ENCODE data around the gene RABGAP1. TPM values are rescaled to one million over a fixed set of nuclear protein-coding genes. Genes with fewer than 3 reads are reported as not detected.

The RABGAP1 gene
- polyA plus RNA-seq, 1 donor = 38.3 TPM

GRCh38 chr9:122922713-122923112, 18.1 kb upstream of the RABGAP1 start:
- no peak overlapping the region for H3K27ac ChIP-seq (ENCODE audit: low read length)
- no peak for DNase-seq
- H3K36me3 ChIP-seq (ENCODE audit: control insufficient read depth, insufficient read depth, low read length) = peaks cover 8% of the 10 kb centered on the region
- H3K4me3 ChIP-seq (ENCODE audit: low read length) = no peak overlapping the region
- H3K4me1 ChIP-seq (ENCODE audit: control insufficient read depth, insufficient read depth, low read length) = no peaks in the 10 kb centered on the region
- H3K27me3 ChIP-seq (ENCODE audit: control insufficient read depth, insufficient read depth, low read length) = no peaks in the 10 kb centered on the region
- H3K9me3 ChIP-seq (ENCODE audit: control insufficient read depth, low read depth, low read length) = no peaks in the 10 kb centered on the region
- 100% methylated on average over 1 of the region's 8 CpGs for WGBS (ENCODE audit: insufficient coverage, low lambda C conversion rate)

GRCh38 chr9:122923947-122924346, 16.9 kb upstream of the RABGAP1 start:
- no peak overlapping the region for H3K4me3 ChIP-seq (ENCODE audit: low read length)
- no peaks in the 10 kb centered on the region for H3K4me1 ChIP-seq (ENCODE audit: control insufficient read depth, insufficient read depth, low read length)
- H3K36me3 ChIP-seq (ENCODE audit: control insufficient read depth, insufficient read depth, low read length) = peaks cover 5% of the 10 kb centered on the region
- WGBS (ENCODE audit: insufficient coverage, low lambda C conversion rate) = 83% methylated on average over 2 of the region's 3 CpGs
- H3K9me3 ChIP-seq (ENCODE audit: control insufficient read depth, low read depth, low read length) = no peaks in the 10 kb centered on the region
- H3K27me3 ChIP-seq (ENCODE audit: control insufficient read depth, insufficient read depth, low read length) = no peaks in the 10 kb centered on the region
- no peak overlapping the region for H3K27ac ChIP-seq (ENCODE audit: low read length)
- DNase-seq = no peak

GRCh38 chr9:122929796-122930354, 10.9 kb upstream of the RABGAP1 start:
- no peak overlapping the region for H3K4me3 ChIP-seq (ENCODE audit: low read length)
- H3K27me3 ChIP-seq (ENCODE audit: control insufficient read depth, insufficient read depth, low read length) = no peaks in the 10 kb centered on the region
- no peak for DNase-seq
- H3K9me3 ChIP-seq (ENCODE audit: control insufficient read depth, low read depth, low read length) = peaks cover 4% of the 10 kb centered on the region
- H3K4me1 ChIP-seq (ENCODE audit: control insufficient read depth, insufficient read depth, low read length) = peaks cover 3% of the 10 kb centered on the region
- H3K27ac ChIP-seq (ENCODE audit: low read length) = no peak overlapping the region
- 100% methylated on average over 1 of the region's 1 CpG for WGBS (ENCODE audit: insufficient coverage, low lambda C conversion rate)
- peaks cover 2% of the 10 kb centered on the region for H3K36me3 ChIP-seq (ENCODE audit: control insufficient read depth, insufficient read depth, low read length)

- Histone ChIP-seq H3K27me3 (ENCODE audit: control insufficient read depth, insufficient read depth, low read length) (no peaks in the 10 kb centered on the region), H3K4me1 (ENCODE audit: control insufficient read depth, insufficient read depth, low read length) (peaks cover 3% of the 10 kb centered on the region), H3K9me3 (ENCODE audit: control insufficient read depth, low read depth, low read length) (peaks cover 4% of the 10 kb centered on the region), H3K4me3 (ENCODE audit: low read length) (peak overlapping the region; percentile 100), H3K36me3 (ENCODE audit: control insufficient read depth, insufficient read depth, low read length) (no peaks in the 10 kb centered on the region), H3K27ac (ENCODE audit: low read length) (peak overlapping the region; percentile 94)
- 100% methylated on average over 1 of the region's 10 CpGs for WGBS (ENCODE audit: insufficient coverage, low lambda C conversion rate)
- no peak for DNase-seq
These were observed 10.1 kb upstream of the RABGAP1 start for GRCh38 chr9:122930541-122931225.

GRCh38 chr9:122931226-122932121, 9.3 kb upstream of the RABGAP1 start, which contains the start of gene ZBTB26:
Gene ZBTB26 (minus strand): TSS chr9:122931512. CDS start chr9:122919934, 11,578 bp downstream.
- no peaks in the 10 kb centered on the region for H3K27me3 ChIP-seq (ENCODE audit: control insufficient read depth, insufficient read depth, low read length)
- DNase-seq = peak; percentile 93 to 97
- WGBS (ENCODE audit: insufficient coverage, low lambda C conversion rate) = no CpG with 5 or more reads among the region's 51 CpGs
- peaks cover 3% of the 10 kb centered on the region for H3K4me1 ChIP-seq (ENCODE audit: control insufficient read depth, insufficient read depth, low read length)
- peaks cover 4% of the 10 kb centered on the region for H3K9me3 ChIP-seq (ENCODE audit: control insufficient read depth, low read depth, low read length)
- H3K4me3 ChIP-seq (ENCODE audit: low read length) = peak within 1 kb of the TSS; percentile 100
- H3K27ac ChIP-seq (ENCODE audit: low read length) = peak within 1 kb of the TSS; percentile 94
- peaks cover 3% of the 10 kb centered on the region for H3K36me3 ChIP-seq (ENCODE audit: control insufficient read depth, insufficient read depth, low read length)

- Histone ChIP-seq H3K27ac (ENCODE audit: low read length) (no peak overlapping the region), H3K4me1 (ENCODE audit: control insufficient read depth, insufficient read depth, low read length) (peaks cover 6% of the 10 kb centered on the region), H3K4me3 (ENCODE audit: low read length) (no peak overlapping the region), H3K9me3 (ENCODE audit: control insufficient read depth, low read depth, low read length) (no peaks in the 10 kb centered on the region), H3K27me3 (ENCODE audit: control insufficient read depth, insufficient read depth, low read length) (no peaks in the 10 kb centered on the region), H3K36me3 (ENCODE audit: control insufficient read depth, insufficient read depth, low read length) (peaks cover 18% of the 10 kb centered on the region)
- WGBS (ENCODE audit: insufficient coverage, low lambda C conversion rate) = no CpG with 5 or more reads among the region's 5 CpGs
- DNase-seq = peak; percentile 31 to 45
These were observed 4.4 kb upstream of the RABGAP1 start for GRCh38 chr9:122936464-122936863.

- no peaks in the 10 kb centered on the region for H3K27me3 ChIP-seq (ENCODE audit: control insufficient read depth, insufficient read depth, low read length)
- peaks cover 18% of the 10 kb centered on the region for H3K36me3 ChIP-seq (ENCODE audit: control insufficient read depth, insufficient read depth, low read length)
- H3K27ac ChIP-seq (ENCODE audit: low read length) = no peak overlapping the region
- no peak overlapping the region for H3K4me3 ChIP-seq (ENCODE audit: low read length)
- peaks cover 6% of the 10 kb centered on the region for H3K4me1 ChIP-seq (ENCODE audit: control insufficient read depth, insufficient read depth, low read length)
- no CpG with 5 or more reads among the region's 1 CpG for WGBS (ENCODE audit: insufficient coverage, low lambda C conversion rate)
- no peaks in the 10 kb centered on the region for H3K9me3 ChIP-seq (ENCODE audit: control insufficient read depth, low read depth, low read length)
- no peak for DNase-seq
These were observed 3.9 kb upstream of the RABGAP1 start for GRCh38 chr9:122936883-122937282.

- H3K4me3 ChIP-seq (ENCODE audit: low read length) = no peak overlapping the region
- H3K36me3 ChIP-seq (ENCODE audit: control insufficient read depth, insufficient read depth, low read length) = peaks cover 22% of the 10 kb centered on the region
- DNase-seq = no peak
- H3K9me3 ChIP-seq (ENCODE audit: control insufficient read depth, low read depth, low read length) = no peaks in the 10 kb centered on the region
- no peak overlapping the region for H3K27ac ChIP-seq (ENCODE audit: low read length)
- peaks cover 3% of the 10 kb centered on the region for H3K4me1 ChIP-seq (ENCODE audit: control insufficient read depth, insufficient read depth, low read length)
- WGBS (ENCODE audit: insufficient coverage, low lambda C conversion rate) = 100% methylated on average over 1 of the region's 4 CpGs
- no peaks in the 10 kb centered on the region for H3K27me3 ChIP-seq (ENCODE audit: control insufficient read depth, insufficient read depth, low read length)
These were observed 1.2 kb upstream of the RABGAP1 start for GRCh38 chr9:122939601-122940000.

GRCh38 chr9:122940454-122940748, 419 bp upstream of the RABGAP1 start:
- H3K27me3 ChIP-seq (ENCODE audit: control insufficient read depth, insufficient read depth, low read length) = no peaks in the 10 kb centered on the region
- H3K4me3 ChIP-seq (ENCODE audit: low read length) = peak overlapping the region; percentile 19
- H3K4me1 ChIP-seq (ENCODE audit: control insufficient read depth, insufficient read depth, low read length) = peaks cover 3% of the 10 kb centered on the region
- H3K27ac ChIP-seq (ENCODE audit: low read length) = peak overlapping the region; percentile 44
- DNase-seq = no peak
- H3K9me3 ChIP-seq (ENCODE audit: control insufficient read depth, low read depth, low read length) = no peaks in the 10 kb centered on the region
- H3K36me3 ChIP-seq (ENCODE audit: control insufficient read depth, insufficient read depth, low read length) = peaks cover 22% of the 10 kb centered on the region
- WGBS (ENCODE audit: insufficient coverage, low lambda C conversion rate) = 33% methylated on average over 1 of the region's 6 CpGs

- H3K27me3 ChIP-seq (ENCODE audit: control insufficient read depth, insufficient read depth, low read length) = no peaks in the 10 kb centered on the region
- no peaks in the 10 kb centered on the region for H3K9me3 ChIP-seq (ENCODE audit: control insufficient read depth, low read depth, low read length)
- WGBS (ENCODE audit: insufficient coverage, low lambda C conversion rate) = 35% methylated on average over 3 of the region's 17 CpGs
- peak; percentile 21 to 57 for DNase-seq
- peak overlapping the region; percentile 71 for H3K4me3 ChIP-seq (ENCODE audit: low read length)
- H3K36me3 ChIP-seq (ENCODE audit: control insufficient read depth, insufficient read depth, low read length) = peaks cover 17% of the 10 kb centered on the region
- peak overlapping the region; percentile 74 for H3K27ac ChIP-seq (ENCODE audit: low read length)
- H3K4me1 ChIP-seq (ENCODE audit: control insufficient read depth, insufficient read depth, low read length) = peaks cover 3% of the 10 kb centered on the region
These were observed 888 bp downstream of the RABGAP1 start for GRCh38 chr9:122941582-122942234.
